Suppressor macrophage (primary cell): ENCODE measurements around the gene S100A6.

Experiments
- DNase-seq, 4 experiments: peaks; one replicate each; pipeline ENCODE4 v3.0.0-alpha.2; 2020 to 2022

The S100A6 gene

DNA sequence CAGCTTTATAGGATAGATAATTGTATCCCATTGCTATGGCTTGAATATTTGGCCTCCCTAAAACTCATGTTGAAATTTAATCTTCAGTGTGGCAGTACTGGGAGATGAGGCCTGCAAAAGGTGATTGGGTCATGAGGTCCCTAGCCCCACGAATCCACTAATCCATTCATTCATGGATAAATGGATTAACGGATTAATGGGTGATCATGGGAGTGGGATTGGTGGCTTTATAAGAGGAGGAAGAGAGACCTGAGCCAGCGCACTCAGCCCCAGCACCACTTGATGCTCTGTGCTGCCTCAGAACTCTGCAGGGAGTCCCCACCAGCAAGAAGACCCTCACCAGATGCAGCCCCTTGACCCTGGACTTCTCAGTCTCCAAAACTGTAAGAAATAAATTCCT, 32.0 kb downstream of the S100A6 start:
- no peak for DNase-seq

DNA sequence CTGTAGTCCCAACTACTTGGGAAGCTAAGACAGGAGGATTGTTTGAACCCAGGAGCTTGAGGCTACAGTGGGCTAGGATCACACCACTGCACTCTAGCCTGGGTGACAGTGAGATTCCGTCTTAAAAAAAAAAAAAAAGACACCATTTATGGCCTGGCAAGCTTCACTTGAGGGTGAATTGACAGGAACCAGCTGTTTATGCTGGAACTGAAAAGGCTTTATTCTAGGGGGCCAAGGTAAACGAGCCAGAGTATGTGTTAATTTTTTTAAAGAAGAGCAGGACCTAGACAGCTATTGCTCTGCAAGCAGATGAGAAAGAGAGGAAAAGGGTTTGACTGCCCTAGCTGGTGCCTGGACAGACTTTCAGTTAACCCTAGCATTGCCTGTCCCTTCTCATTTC, 37.0 kb downstream of the S100A6 start:
- no peak for DNase-seq

DNA sequence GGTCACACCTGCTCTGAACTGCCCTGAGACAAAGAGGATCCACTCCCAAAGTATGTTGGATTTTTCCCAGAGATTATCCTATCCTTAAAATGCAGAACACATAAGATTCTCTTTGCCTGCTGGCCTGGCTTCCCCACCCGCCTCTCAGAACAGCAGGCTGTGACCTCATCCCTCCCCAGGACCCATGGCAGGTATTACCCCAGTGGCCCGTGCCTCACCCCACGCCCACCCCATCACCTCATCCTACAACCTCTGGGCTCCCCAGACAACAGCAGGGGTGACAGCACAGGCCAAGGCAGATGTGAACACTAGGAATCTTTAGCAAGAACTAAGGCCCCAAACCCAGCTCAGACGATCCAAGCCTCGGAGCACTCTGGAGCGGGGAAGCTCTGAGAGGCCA, 40.3 kb downstream of the S100A6 start:
- DNase-seq, result no peak

DNA sequence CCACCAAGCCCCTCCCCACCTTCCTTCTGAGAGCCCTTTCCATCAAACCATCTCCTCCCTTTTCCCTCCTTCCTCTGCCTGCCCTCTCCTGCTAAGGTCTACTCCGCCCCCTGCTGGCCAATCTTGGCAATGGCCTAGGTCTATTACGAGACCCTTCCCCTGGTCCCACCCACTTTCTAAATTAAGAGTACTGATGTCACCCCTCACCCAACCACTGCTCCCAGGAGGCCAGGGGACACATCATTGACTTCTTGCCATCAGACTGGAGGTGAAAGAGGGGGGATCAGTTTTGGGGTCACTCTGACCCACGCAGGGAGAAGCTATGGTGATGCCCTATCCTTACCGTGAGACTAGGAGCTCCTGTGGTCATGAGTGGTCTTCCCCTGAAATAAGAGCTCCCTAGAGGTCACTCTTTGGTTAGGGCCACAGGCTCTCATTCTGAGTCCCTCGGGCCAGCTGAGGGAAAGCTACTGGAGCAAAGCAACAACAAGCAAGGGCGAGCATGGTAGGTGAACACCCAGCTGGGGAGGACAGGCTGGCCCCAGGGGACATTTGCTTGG, 40.7 kb downstream of the S100A6 start:
- peak; percentile 73 to 88 (median 80) for DNase-seq

DNA sequence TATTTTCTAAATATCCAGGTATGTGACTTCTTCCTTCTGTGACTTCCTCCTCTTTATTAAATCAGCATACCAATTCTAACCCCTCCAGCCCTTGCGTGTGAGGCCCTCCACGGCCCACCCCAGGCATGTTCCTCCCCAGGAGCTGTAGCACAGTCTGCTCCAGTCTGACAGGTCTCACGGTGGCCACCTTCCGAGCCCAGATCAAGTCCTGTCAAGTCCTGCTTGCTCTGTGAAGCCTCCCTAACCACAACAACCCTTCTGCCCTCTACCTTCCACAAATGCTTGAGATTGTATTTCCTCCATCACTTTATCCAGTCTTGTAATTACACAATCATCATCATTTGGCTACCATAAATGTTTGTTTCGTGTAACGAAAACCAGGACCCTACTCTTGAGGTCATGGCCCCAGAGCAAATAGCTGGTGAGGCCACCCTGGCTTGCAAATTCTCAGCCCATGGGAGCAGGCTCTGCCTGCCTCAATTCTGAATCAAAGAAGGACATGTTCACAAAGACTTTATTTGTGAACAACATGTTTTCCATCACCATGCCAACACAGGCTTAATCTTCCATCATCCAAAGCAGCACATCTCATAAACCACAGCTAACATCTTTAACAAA, 42.3 kb downstream of the S100A6 start:
- no peak for DNase-seq

DNA sequence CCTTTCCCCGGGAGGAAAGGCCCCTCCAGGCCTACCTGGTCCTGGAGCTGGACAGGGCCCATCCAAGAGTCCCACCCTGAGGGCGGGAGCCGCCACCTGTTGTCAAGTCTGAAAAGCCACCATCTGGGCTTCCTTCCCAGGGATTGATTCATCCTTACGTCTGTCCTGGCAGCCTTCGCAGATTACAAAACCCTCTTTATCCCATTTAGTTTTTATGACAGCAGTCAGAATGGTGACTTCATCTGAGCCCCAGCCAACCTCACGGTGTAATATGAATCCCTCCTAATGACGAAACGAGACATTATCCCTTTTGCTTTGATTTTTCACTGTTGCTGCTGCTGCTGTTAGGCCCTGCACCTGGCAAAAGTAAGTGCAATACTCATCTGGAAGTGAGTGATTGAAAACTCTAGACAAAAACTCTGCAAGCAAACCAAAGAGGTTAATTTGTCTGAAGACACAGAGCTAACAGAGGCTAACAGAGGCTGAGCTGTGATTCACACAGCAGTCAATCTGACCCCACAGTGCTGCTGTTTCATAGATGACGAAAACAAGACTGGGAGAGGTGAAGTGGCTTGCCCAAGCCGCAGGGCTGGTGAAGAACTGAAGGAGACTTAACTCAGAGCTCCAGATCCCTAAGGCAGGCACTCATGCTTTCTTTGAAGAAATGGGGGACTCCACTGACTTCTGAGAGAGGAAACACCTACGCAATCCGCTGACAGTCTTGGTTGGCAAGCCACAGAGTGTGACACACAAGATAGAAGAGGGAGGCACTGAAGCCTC, 45.3 kb downstream of the S100A6 start:
- DNase-seq, result peak; percentile 51 to 69 (median 64)

DNA sequence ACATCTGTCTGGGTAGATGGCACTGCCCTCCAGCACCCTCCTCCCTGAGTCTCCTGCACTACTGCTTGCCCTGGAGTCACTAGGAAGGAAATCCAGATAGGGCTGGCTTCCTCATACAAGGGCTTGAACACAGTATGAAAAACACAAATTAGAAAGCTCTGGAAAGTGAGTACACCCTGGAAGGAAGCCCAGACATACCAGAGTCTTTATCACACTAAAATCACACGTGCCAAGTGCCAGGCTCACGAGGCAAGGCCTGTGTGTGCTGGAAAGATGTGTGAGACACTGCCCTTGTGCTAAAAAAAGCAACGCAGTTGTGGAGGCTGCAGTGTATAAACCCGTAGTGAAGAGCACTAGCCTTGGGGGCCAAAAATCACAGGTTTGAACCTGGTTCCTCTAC, 47.1 kb downstream of the S100A6 start:
- DNase-seq, result no peak

DNA sequence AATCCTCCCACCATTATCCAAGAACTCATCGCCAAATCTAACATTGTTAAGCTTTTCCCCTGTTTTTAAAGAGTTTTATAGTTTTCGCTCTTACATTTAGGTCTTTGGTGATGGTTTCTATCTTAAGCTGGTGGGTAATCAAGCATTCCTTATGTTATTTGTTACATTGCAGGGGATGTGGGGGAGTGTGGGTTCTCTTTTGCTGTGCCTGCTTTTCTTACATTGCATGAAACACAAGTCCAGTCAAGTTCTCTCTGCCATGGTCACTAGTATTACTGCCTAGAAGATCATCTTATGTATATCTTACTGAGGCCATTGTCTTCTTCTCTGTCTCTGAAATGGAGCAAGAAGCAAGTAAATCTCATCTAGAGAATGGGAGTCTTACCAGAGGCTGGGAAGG, 48.1 kb downstream of the S100A6 start:
- DNase-seq, result no peak

DNA sequence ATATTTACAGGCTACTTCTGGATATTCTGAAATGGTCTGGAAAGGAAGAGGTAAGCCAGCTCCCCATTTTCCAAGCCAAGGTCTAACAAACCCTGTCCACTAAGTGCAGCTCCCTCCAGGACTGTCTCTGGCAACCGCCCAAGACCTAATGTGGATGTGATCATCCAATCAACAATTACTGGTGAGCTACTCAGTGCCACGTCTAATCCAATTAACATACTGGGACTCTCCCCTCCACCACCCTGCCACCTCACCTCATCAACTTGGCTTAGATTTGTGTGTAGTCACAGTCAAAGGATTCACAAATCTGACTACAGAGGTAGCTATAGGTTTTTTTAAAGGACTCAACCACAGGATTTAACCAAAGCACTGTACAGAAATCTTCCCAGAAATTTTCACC, 49.9 kb downstream of the S100A6 start:
- DNase-seq, result no peak
